HUES6 (cell line): ENCODE measurements around the gene EEFSEC.

Experiments
- H3K27ac ChIP-seq: 2 replicates; pipeline ENCODE4 v1.7.0; 2013; ENCODE audit warnings: low read depth, mild to moderate bottlenecking, low read length, inconsistent platforms
- H3K27me3 ChIP-seq: 2 replicates; pipeline ENCODE4 v1.6.1; 2013; ENCODE audit warnings: low read length; ENCODE audit not compliant: control insufficient read depth, insufficient read depth
- H3K36me3 ChIP-seq: 2 replicates; pipeline ENCODE4 v1.6.1; 2013; ENCODE audit warnings: low read length; ENCODE audit not compliant: control insufficient read depth, insufficient read depth
- H3K4me1 ChIP-seq: 2 replicates; pipeline ENCODE4 v1.6.1; 2013; ENCODE audit warnings: low read length; ENCODE audit not compliant: control insufficient read depth, insufficient read depth
- H3K4me3 ChIP-seq: 2 replicates; pipeline ENCODE4 v1.5.1; 2013; ENCODE audit warnings: low read depth, low read length
- H3K9ac ChIP-seq: one replicate; pipeline ENCODE4 v1.6.1; 2013; ENCODE audit warnings: mild to moderate bottlenecking, low read length
- H3K9me3 ChIP-seq: 2 replicates; pipeline ENCODE4 v1.6.1; 2013; ENCODE audit warnings: low read depth, low read length; ENCODE audit not compliant: control insufficient read depth, insufficient read depth

EEFSEC gene

GRCh38 chr3:128128251-128128650 is 25.0 kb upstream of the EEFSEC start:
- H3K27me3 ChIP-seq: no peaks in the 10 kb centered on the region; the same call in 1 of the 2 replicates
- H3K9ac ChIP-seq: no peak overlapping the region
- no peaks in the 10 kb centered on the region for H3K36me3 ChIP-seq
- H3K4me3 ChIP-seq: no peak overlapping the region
- peaks cover 5% of the 10 kb centered on the region; the same call in 1 of the 2 replicates for H3K9me3 ChIP-seq
- no peak overlapping the region for H3K27ac ChIP-seq
- 0 out of 2 replicates have a peak, but pooled peaks cover 4% of the 10 kb centered on the region for H3K4me1 ChIP-seq

- Histone ChIP-seq H3K9me3 (peaks cover 5% of the 10 kb centered on the region; the same call in 1 of the 2 replicates), H3K4me3 (no peak overlapping the region), H3K9ac (no peak overlapping the region), H3K27me3 (no peaks in the 10 kb centered on the region; the same call in 1 of the 2 replicates), H3K27ac (no peak overlapping the region), H3K36me3 (no peaks in the 10 kb centered on the region), H3K4me1 (no peaks in the 10 kb centered on the region)
These were observed 21.2 kb upstream of the EEFSEC start for GRCh38 chr3:128131897-128132646.

GRCh38 chr3:128133273-128133883 is 19.9 kb upstream of the EEFSEC start:
- H3K36me3 ChIP-seq: no peaks in the 10 kb centered on the region
- H3K9me3 ChIP-seq: peaks cover 5% of the 10 kb centered on the region; the same call in 1 of the 2 replicates
- H3K4me1 ChIP-seq: no peaks in the 10 kb centered on the region
- no peak overlapping the region for H3K4me3 ChIP-seq
- no peaks in the 10 kb centered on the region; the same call in 1 of the 2 replicates for H3K27me3 ChIP-seq
- H3K27ac ChIP-seq: no peak overlapping the region
- no peak overlapping the region for H3K9ac ChIP-seq

DNA sequence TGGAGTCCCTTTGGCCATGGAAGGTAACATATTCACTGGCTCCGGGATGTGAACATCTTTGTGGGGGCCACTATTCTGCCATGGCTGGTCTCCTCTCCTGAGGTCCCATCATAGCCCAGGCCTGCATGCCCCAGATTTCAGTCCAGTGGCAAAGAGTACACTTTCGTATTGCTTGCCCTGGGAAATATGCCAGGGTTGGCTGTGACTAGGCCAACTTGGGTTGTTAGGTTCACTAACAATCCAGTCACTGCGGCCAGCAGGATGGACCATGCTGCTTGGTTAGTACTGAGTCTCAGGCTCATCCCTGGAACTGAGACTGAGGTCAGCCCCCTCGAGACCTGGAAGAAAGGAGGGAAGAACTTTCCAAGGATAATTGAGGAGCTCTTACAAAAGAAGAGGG is 9.8 kb upstream of the EEFSEC start:
- no peak overlapping the region for H3K4me3 ChIP-seq
- no peaks in the 10 kb centered on the region for H3K4me1 ChIP-seq
- H3K27ac ChIP-seq: no peak overlapping the region
- H3K9me3 ChIP-seq: no peaks in the 10 kb centered on the region
- no peaks in the 10 kb centered on the region for H3K36me3 ChIP-seq
- H3K27me3 ChIP-seq: peaks cover 3% of the 10 kb centered on the region; the same call in 1 of the 2 replicates
- H3K9ac ChIP-seq: no peak overlapping the region

GRCh38 chr3:128144512-128145187 is 8.6 kb upstream of the EEFSEC start:
- H3K27me3 ChIP-seq: no peaks in the 10 kb centered on the region
- no peaks in the 10 kb centered on the region for H3K36me3 ChIP-seq
- no peak overlapping the region for H3K9ac ChIP-seq
- no peaks in the 10 kb centered on the region for H3K4me1 ChIP-seq
- H3K4me3 ChIP-seq: no peak overlapping the region
- no peaks in the 10 kb centered on the region for H3K9me3 ChIP-seq
- H3K27ac ChIP-seq: no peak overlapping the region

DNA sequence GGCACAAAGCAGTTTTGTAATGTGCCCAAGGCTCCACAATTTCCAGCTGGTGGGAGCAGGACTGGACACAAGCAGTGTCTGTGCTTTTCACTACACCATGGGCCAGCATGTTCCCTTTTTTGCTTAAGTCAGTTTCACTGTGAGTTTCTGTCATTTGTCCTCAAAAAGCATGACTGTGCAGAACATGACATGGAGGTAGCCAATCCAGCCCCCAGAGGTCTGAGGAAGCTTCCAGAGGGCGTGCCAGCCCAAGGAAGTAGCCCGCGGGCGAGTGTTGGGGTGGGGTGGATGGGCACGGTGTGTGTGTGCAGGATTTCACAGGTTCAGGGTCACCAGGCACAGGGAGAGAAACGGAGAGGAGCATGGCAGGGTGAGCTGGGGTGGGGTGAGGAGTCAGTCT is 8.0 kb upstream of the EEFSEC start:
- no peaks in the 10 kb centered on the region for H3K27me3 ChIP-seq
- no peak overlapping the region for H3K4me3 ChIP-seq
- no peaks in the 10 kb centered on the region for H3K9me3 ChIP-seq
- H3K9ac ChIP-seq: no peak overlapping the region
- no peak overlapping the region for H3K27ac ChIP-seq
- no peaks in the 10 kb centered on the region for H3K36me3 ChIP-seq
- no peaks in the 10 kb centered on the region for H3K4me1 ChIP-seq

DNA sequence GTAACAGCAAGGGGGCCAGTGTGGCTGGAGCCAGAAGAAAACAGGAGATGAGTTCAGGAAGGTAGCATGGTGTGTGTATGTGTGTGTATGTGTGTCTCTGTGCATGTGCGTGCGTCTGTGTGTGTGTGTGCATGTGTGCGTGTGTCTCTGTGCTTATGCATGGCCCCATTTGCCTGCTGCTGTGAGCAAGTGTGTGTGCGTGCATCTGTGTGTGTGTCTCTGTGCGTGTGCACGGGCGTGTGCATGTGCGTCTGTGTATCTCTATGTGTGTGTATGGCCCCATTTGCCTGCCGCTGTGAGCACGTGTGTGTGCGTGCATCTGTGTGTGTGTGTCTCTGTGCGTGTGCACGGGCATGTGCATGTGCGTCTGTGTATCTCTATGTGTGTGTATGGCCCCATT is 7.1 kb upstream of the EEFSEC start:
- no peak overlapping the region for H3K4me3 ChIP-seq
- no peaks in the 10 kb centered on the region for H3K27me3 ChIP-seq
- no peak overlapping the region for H3K27ac ChIP-seq
- no peak overlapping the region for H3K9ac ChIP-seq
- H3K36me3 ChIP-seq: no peaks in the 10 kb centered on the region
- H3K4me1 ChIP-seq: no peaks in the 10 kb centered on the region
- H3K9me3 ChIP-seq: no peaks in the 10 kb centered on the region

GRCh38 chr3:128149650-128150049 is 3.6 kb upstream of the EEFSEC start:
- H3K4me3 ChIP-seq: no peak overlapping the region
- no peaks in the 10 kb centered on the region; the same call in 1 of the 2 replicates for H3K4me1 ChIP-seq
- no peak overlapping the region for H3K27ac ChIP-seq
- no peaks in the 10 kb centered on the region for H3K9me3 ChIP-seq
- H3K27me3 ChIP-seq: no peaks in the 10 kb centered on the region
- no peaks in the 10 kb centered on the region for H3K36me3 ChIP-seq
- no peak overlapping the region for H3K9ac ChIP-seq

DNA sequence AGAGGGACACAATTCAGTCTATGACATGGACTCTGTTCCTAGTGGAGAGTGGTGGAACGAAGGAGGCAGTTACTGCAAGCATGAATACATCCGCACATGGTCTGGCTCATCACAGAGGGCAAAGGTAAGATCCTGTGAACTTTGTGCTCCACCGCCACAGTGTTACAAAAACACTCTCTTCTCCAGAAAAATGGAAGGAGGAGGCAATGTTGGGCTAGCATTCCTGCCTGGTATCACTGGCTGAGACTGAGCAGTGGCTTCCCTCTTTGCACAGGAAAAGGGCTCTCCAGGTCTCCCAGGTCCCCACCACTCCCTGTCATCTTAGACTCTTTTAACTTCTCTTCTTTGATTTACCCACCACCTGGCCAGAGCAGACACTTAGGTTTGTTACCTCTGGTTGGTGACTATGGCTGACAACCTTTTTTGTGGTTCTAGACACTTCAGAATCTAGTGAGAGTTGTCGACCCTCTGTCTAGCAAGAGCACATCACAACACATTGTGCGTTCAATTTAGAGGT is 1.5 kb upstream of the EEFSEC start:
- peaks cover 5% of the 10 kb centered on the region; the same call in 1 of the 2 replicates for H3K36me3 ChIP-seq
- no peak overlapping the region for H3K9ac ChIP-seq
- H3K4me1 ChIP-seq: no peaks in the 10 kb centered on the region; the same call in 1 of the 2 replicates
- no peak overlapping the region for H3K27ac ChIP-seq
- no peaks in the 10 kb centered on the region for H3K9me3 ChIP-seq
- no peaks in the 10 kb centered on the region for H3K27me3 ChIP-seq
- no peak overlapping the region for H3K4me3 ChIP-seq

- peaks cover 7% of the 10 kb centered on the region for H3K36me3 ChIP-seq
- H3K9ac ChIP-seq: peak overlapping the region; percentile 83
- H3K4me3 ChIP-seq: peak overlapping the region; percentile 99
- H3K9me3 ChIP-seq: no peaks in the 10 kb centered on the region
- no peak overlapping the region; the same call in 1 of the 2 replicates for H3K27ac ChIP-seq
- no peaks in the 10 kb centered on the region for H3K27me3 ChIP-seq
- H3K4me1 ChIP-seq: no peaks in the 10 kb centered on the region; the same call in 1 of the 2 replicates
These were observed 694 bp upstream of the EEFSEC start for GRCh38 chr3:128152419-128153155.
